Measurements from ENCODE around the gene RNASEL.

Gene RNASEL

DNA sequence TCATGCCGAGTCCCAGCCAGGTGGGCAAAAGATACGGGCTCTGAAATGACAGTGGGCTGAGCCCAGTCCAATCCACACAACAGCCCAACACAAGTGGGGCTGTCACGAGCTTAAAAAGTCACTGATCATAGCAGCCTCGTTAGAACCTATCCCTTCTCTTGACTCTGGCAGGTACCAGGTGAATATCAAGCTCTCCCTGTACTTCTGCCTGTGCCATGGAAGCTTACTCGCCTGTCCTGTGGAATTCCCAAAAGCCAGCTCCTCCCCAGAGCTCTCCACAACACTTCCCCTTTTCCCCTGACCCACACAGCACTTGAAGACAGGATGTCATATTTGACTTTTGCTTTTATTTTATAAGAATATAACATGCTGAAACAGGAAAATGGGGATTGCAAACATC lies 9.2 kb upstream of the RNASEL start:
- H3K27ac ChIP-seq: no peak overlapping the region
- TF ChIP-seq ZFX (IDR thresholded peaks at IDR 0.05): no peak
- TF ChIP-seq, protein P1, sequence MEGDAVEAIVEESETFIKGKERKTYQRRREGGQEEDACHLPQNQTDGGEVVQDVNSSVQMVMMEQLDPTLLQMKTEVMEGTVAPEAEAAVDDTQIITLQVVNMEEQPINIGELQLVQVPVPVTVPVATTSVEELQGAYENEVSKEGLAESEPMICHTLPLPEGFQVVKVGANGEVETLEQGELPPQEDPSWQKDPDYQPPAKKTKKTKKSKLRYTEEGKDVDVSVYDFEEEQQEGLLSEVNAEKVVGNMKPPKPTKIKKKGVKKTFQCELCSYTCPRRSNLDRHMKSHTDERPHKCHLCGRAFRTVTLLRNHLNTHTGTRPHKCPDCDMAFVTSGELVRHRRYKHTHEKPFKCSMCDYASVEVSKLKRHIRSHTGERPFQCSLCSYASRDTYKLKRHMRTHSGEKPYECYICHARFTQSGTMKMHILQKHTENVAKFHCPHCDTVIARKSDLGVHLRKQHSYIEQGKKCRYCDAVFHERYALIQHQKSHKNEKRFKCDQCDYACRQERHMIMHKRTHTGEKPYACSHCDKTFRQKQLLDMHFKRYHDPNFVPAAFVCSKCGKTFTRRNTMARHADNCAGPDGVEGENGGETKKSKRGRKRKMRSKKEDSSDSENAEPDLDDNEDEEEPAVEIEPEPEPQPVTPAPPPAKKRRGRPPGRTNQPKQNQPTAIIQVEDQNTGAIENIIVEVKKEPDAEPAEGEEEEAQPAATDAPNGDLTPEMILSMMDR (conservative IDR thresholded peaks at IDR 0.05): no peak

DNA sequence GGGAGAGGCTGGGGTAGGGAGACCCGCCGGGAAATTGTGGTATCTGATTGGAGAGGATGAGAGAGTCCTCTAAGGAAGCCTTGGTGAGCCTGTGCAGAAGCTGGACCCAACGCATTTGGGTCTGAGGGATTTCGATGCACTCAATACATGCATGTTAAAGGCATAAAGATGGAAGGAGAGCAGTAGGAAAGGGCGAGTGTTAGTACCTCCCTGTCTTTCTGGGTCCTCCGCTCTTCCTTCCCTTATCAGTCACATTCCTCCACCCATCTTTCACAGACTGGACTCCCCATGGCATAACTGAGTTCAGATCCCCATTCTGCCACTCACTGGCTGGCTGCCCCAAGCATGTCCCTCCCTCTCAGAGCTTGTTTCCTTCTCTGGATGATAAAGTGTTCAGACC lies 7.9 kb upstream of the RNASEL start:
- H3K27ac ChIP-seq: no peak overlapping the region
- no peak for TF ChIP-seq ZFX (IDR thresholded peaks at IDR 0.05)
- TF ChIP-seq, protein P1 (conservative IDR thresholded peaks at IDR 0.05): no peak

DNA sequence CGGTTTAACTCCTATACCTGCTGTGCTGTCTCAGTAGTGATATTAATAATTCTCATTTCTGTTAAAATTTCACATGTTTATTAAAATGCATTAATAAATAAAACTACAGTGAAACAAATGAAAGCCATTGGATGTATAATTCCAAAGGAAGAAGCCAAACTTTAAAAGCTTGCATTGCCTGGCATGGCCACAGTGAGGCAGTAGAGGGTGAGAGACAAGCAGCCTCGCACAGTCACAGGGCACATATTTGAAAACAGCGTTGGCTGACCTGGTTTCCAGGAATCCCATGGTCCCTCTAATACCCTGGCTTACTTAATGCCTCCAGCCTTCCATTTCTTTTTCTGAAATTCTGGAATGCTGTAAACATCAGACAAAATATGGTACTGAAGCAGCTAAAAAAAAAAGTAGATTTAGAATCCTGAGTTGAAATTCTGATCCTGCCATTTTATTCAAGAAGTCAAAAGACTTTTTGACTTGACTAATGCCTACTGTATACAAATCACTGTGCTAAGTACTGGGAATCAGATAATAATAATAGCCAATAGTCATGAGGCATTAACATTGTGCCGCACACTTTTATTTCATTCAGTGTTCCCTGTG lies 6.7 kb upstream of the RNASEL start:
- H3K27ac ChIP-seq: no peak overlapping the region
- TF ChIP-seq ZFX (IDR thresholded peaks at IDR 0.05): no peak
- TF ChIP-seq, protein P1 (conservative IDR thresholded peaks at IDR 0.05): peak; percentile 97

DNA sequence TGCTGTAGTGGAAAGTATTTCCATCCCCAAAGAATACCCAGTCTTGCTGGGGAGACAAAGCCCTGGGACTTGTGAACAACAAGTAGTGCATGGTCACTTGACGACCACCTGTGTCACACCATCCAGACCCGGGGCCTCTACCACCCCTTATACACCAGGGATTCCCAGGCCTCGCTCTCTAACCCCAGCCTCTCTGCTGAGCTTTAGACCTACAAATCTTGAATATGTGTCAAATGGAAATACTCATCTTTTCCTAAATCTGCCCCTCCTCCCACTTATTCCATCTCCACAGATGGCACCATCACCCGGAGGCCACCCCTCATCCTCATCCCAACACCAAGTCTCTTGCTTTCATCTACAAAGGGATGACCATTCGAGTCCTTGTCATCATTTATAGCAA lies 875 bp upstream of the RNASEL start:
- TF ChIP-seq, protein P1 (conservative IDR thresholded peaks at IDR 0.05): no peak
- TF ChIP-seq ZFX (IDR thresholded peaks at IDR 0.05): no peak
- peak overlapping the region; percentile 72; the same call in 1 of the 2 replicates for H3K27ac ChIP-seq

DNA sequence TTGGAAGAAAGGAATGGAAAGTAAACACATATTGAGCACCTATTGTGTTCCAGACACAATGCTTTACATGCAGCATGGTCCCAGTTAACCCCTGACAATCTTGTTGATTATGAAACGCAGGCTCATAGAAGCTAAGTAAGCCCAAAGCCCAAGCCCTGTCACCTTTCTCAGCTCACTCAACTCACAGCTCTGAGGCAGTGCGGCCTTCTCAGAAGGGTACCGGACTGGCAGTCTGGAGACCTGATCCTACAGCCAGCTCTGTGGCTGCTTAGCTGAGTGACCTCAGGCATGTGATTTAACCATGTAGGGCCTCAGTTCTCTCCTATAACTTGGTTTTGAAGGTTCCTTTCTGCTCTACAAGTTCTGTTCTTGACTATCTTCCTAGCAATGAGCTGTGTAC lies 464 bp upstream of the RNASEL start:
- peak overlapping the region; percentile 72; the same call in 1 of the 2 replicates for H3K27ac ChIP-seq
- TF ChIP-seq, protein P1 (conservative IDR thresholded peaks at IDR 0.05): no peak
- TF ChIP-seq ZFX (IDR thresholded peaks at IDR 0.05): no peak

DNA sequence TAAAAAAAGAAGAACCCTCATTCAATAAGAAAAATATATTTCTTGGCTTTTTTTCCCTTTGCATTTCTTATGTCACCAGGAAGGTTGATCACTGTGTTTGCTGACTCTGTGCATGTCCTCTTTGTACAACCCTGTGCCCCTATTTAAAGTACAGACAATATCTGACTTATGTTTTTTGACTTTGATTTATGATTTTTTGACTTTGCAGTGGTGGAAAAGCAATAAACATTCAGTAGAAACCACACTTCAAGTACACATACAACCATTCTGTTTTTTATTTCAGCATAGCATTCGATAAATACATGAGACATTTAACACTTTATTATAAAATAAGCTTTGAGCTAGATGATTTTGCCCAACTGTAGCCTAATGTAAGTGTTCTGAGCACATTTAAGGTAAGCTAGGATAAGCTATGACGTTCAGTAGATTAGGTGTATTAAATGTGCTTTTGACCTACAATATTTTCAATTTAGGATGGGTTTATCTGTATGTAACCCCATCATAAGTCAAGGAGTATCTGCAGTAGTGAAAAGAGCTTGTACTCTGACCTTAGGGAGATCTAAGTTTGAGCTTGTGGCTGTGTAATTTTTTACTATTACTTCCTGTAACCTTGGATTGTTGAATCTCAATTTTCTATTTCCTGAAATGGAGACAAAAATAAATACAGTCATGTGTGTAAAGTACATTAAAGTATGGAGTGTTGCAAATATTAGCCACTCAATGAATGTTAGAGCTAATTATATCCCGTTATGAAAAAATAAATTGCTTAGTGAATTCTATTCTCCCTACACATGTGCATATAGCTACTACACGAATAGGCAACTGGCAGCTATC lies 1.2 kb downstream of the RNASEL start:
- no peak for TF ChIP-seq ZFX (IDR thresholded peaks at IDR 0.05)
- TF ChIP-seq, protein P1 (conservative IDR thresholded peaks at IDR 0.05): no peak
- H3K27ac ChIP-seq: no peak overlapping the region

DNA sequence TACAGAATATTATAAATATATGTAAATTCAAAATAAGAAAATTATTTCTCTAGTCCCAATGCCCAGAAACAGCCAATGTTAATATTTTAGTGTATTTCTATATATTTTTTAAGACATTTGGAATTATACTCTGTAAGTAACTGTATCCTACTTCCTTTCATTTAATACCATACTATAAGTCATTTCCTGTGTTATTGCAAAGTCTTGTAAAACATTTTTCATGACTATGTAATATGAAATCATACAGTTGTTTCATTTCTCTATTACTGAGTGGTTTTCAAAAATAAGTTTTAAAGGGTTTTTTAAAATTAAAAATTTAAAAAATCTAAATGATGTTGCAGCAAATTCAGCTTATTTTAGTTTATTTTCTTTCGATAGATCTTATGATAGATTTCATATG lies 2.0 kb downstream of the RNASEL start:
- TF ChIP-seq ZFX (IDR thresholded peaks at IDR 0.05): no peak
- TF ChIP-seq, protein P1 (conservative IDR thresholded peaks at IDR 0.05): no peak
- H3K27ac ChIP-seq: no peak overlapping the region

Data from C4-2B (cell line).